Measurements from ENCODE around the gene SYCP1.
"Not testable (repeated sequence)": the region's sequence is repeated elsewhere in the genome, so short reads cannot be mapped to it uniquely, and the experiment has no call there.

SYCP1 gene, protein sequence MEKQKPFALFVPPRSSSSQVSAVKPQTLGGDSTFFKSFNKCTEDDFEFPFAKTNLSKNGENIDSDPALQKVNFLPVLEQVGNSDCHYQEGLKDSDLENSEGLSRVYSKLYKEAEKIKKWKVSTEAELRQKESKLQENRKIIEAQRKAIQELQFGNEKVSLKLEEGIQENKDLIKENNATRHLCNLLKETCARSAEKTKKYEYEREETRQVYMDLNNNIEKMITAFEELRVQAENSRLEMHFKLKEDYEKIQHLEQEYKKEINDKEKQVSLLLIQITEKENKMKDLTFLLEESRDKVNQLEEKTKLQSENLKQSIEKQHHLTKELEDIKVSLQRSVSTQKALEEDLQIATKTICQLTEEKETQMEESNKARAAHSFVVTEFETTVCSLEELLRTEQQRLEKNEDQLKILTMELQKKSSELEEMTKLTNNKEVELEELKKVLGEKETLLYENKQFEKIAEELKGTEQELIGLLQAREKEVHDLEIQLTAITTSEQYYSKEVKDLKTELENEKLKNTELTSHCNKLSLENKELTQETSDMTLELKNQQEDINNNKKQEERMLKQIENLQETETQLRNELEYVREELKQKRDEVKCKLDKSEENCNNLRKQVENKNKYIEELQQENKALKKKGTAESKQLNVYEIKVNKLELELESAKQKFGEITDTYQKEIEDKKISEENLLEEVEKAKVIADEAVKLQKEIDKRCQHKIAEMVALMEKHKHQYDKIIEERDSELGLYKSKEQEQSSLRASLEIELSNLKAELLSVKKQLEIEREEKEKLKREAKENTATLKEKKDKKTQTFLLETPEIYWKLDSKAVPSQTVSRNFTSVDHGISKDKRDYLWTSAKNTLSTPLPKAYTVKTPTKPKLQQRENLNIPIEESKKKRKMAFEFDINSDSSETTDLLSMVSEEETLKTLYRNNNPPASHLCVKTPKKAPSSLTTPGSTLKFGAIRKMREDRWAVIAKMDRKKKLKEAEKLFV

DNA sequence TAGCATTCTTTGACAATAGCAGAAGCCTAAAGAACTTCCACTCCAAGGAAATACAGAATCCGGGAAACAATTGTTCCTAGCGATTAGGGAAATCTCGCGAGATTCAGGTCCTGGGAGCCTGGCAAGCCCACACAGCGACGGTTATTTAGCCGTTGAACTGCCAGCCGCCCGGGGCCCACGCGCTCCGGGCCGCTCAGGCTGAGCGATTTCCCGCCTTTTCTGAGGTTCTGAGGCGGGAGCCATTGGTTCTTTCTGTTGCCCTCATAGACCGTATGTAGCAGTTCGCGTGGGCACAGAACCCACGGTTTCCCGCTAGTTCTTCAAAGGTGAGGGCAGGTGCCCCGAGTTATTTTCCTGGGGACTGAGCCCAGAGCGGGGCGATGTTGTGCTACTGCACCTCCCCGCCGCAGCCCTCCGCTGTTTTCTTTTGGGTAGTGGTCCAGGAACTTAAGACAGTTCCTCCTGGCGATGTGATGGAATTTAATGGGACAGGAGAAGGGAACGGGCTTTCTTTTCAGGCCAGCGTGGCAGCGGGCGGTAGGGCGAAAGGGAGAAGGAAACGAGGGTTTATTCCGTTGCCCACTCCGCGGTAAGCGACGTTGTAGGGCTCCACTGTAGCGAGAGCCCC is at the start of gene SYCP1:
Gene SYCP1 (plus strand): TSS at position 171 of the 628 bp plus-strand sequence. CDS start 602 bp downstream, outside the sequence.
- H3K9me3 Mint-ChIP-seq = no peaks in the 10 kb centered on the region
- H3K27ac Mint-ChIP-seq = no peak within 1 kb of the TSS
- no peaks in the 10 kb centered on the region for H3K36me3 Mint-ChIP-seq (ENCODE audit: low read depth)
- no peak within 1 kb of the TSS for H3K4me3 Mint-ChIP-seq
- intact Hi-C loops (cut with micrococcal nuclease) = no loop called here
- peaks cover 29% of the 10 kb centered on the region for H3K27me3 Mint-ChIP-seq
- no peaks in the 10 kb centered on the region for H3K4me1 Mint-ChIP-seq (ENCODE audit: low read depth)

DNA sequence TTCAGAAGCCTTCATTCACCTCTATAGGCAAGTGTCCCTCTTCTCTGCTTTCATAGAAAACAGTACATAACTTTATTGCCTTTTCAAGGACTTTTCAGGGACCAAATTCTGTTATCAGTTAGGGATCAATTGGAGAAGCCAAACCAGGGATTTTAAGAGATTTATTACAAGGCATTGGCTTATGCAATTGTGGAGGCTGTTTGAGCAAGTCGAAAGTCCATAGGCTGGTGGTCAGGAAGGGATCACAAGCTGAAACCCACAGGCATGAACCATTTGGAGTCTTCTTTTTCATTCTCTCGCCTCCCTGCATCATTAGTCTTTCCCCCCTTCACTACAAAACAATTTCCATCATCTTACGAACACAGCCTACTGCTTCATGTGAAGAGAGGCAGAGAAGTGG is 34.8 kb upstream of the SYCP1 start:
- H3K9me3 Mint-ChIP-seq = peaks cover 29% of the 10 kb centered on the region
- intact Hi-C loops (cut with micrococcal nuclease) = no loop called here
- no peak overlapping the region for H3K27ac Mint-ChIP-seq
- H3K36me3 Mint-ChIP-seq (ENCODE audit: low read depth) = no peaks in the 10 kb centered on the region
- H3K4me1 Mint-ChIP-seq (ENCODE audit: low read depth) = no peaks in the 10 kb centered on the region
- H3K4me3 Mint-ChIP-seq = no peak overlapping the region
- peaks cover 2% of the 10 kb centered on the region for H3K27me3 Mint-ChIP-seq

DNA sequence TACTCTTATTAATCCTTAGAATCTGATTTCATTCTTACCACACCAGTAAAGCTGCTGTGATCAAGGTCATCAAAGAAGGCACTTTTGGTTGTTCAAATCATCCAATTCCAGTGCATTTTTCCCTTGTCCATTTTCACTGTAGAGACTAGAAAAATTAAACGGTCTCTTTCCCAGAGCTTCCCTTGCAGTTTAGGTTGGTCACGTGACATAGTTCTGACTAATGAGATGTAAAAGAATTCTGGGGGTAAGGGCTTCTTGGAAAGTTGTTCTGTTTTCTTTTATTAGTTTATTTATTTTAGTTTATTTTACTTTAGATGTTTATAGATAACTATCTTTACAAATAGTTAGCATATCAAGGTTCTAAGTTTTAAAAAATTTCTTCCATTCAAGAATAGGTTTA is 34.3 kb upstream of the SYCP1 start:
- H3K4me3 Mint-ChIP-seq = no peak overlapping the region
- no peaks in the 10 kb centered on the region for H3K36me3 Mint-ChIP-seq (ENCODE audit: low read depth)
- peaks cover 2% of the 10 kb centered on the region for H3K27me3 Mint-ChIP-seq
- H3K27ac Mint-ChIP-seq = no peak overlapping the region
- intact Hi-C loops (cut with micrococcal nuclease) = no loop called here
- H3K4me1 Mint-ChIP-seq (ENCODE audit: low read depth) = no peaks in the 10 kb centered on the region
- peaks cover 34% of the 10 kb centered on the region for H3K9me3 Mint-ChIP-seq

DNA sequence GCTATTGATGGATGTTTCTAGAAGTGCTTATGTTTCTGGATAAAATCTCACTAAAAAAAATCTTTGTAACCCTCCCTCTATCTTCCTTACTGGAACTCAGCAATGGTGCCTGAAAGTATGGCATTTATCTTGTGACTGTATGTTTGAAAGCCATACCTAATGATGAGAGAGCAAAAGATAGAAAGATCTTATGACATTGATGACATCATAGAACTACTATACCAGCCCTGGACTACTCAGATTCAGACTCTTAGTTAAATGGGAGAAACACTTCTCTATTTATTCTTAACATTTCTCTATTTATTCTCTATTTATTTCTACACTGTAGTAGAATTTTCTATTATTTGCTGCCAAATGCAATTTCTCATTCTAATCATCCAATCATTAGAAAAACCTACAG is 32.7 kb upstream of the SYCP1 start:
- intact Hi-C loops (cut with micrococcal nuclease) = no loop called here
- H3K4me1 Mint-ChIP-seq (ENCODE audit: low read depth) = no peaks in the 10 kb centered on the region
- H3K9me3 Mint-ChIP-seq = peaks cover 34% of the 10 kb centered on the region
- no peaks in the 10 kb centered on the region for H3K36me3 Mint-ChIP-seq (ENCODE audit: low read depth)
- peaks cover 2% of the 10 kb centered on the region for H3K27me3 Mint-ChIP-seq
- H3K27ac Mint-ChIP-seq = no peak overlapping the region
- no peak overlapping the region for H3K4me3 Mint-ChIP-seq

DNA sequence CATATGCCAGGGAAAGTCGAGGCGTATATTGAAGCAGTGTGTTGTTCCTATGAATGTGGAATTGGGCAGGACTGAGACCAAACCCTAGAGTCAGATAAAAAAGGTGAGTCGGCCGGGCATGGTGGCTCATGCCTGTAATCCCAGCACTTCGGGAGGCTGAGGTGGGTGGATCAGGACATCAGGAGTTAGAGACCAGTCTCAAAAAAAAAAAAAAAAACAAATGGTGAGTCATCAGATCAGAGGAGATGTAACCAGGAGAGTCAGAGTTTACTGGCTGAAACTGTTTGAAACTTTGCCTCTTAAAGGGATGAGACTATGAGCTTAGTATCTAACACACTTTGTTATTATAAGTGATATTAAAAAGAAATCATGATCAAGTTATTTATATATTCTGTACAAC is 26.4 kb upstream of the SYCP1 start:
- H3K4me3 Mint-ChIP-seq = no peak overlapping the region
- intact Hi-C loops (cut with micrococcal nuclease) = no loop called here
- no peak overlapping the region for H3K27ac Mint-ChIP-seq
- no peaks in the 10 kb centered on the region for H3K4me1 Mint-ChIP-seq (ENCODE audit: low read depth)
- H3K27me3 Mint-ChIP-seq = no peaks in the 10 kb centered on the region
- H3K9me3 Mint-ChIP-seq = peaks cover 20% of the 10 kb centered on the region
- H3K36me3 Mint-ChIP-seq (ENCODE audit: low read depth) = no peaks in the 10 kb centered on the region

DNA sequence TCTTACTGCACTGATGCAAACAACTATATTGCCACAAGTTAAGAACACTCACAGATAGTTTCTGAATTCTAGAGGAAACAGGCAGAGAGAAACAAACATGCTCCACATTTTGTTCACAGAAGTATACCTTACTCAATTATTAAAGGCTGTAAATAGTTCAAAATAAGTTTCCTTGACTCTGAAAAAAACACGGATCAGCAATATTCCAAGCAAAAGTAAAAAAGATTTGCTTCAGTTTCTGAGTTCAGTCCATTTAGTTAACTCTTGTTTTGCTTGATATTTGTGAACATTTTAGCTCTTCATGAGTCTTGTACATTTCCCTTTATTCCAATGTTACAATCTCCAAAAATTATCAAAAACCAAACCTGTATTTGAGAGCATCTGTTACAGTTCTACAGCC is 24.6 kb upstream of the SYCP1 start:
- H3K4me1 Mint-ChIP-seq (ENCODE audit: low read depth); H3K9me3 Mint-ChIP-seq; H3K36me3 Mint-ChIP-seq (ENCODE audit: low read depth); intact Hi-C loops (cut with micrococcal nuclease); H3K4me3 Mint-ChIP-seq; H3K27me3 Mint-ChIP-seq; H3K27ac Mint-ChIP-seq: not testable (repeated sequence)

DNA sequence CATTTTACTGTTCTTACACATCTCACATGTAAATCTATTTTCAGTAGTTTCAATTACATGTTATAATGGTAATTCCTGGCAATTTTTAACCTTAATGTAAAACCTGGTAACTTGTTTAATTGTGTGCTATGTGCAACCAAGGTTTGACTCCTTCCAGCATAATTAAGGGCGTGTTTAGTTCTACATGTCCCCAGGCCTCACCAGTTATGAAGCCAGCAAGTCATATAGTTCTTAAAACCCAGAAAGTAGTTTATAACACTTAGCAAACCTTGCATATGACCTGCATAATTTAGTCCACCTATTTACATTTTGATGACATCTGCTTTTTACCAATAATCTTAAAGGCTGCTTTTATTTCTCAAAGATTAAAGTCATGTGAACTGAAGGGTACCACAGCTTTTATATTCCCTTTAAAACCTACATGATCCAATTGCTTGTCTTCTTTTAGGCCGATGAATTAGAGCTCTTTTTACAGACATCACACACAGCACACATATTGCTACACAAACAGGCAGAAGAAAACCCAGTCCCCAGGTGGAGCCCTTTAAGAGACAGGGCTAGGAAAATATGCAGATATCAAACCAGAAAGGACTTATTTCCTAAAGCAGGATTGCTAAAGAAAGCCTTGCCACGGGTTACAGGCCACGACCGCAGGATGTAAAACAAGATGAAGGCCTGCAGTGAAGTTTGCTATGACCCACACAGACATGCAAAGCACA is 23.2 kb upstream of the SYCP1 start:
- Mint-ChIP-seq H3K36me3 (ENCODE audit: low read depth) (no peaks in the 10 kb centered on the region), H3K4me3 (no peak overlapping the region), H3K9me3 (no peaks in the 10 kb centered on the region), H3K27me3 (no peaks in the 10 kb centered on the region), H3K27ac (no peak overlapping the region), H3K4me1 (ENCODE audit: low read depth) (no peaks in the 10 kb centered on the region)
- intact Hi-C loops (cut with micrococcal nuclease) = no loop called here

DNA sequence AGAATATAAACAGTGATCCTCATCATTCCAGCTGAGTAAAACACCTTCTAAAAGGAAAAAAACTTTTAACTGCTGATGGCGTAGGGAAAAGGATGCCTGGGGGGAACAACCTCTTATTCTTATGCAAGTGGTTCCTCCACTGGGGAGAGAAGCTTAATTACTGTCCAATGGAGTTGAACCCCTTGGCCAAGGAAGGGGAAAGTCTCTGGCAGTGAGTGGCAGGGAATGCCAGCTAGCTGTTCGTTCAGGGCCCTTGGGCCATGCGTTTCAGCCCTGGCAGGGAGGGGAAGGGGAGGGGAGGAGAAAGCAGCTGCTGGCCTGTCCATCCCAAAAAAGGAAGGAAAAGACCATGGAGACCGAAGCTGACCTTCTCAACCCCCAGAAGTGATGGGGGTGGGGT is 22.6 kb upstream of the SYCP1 start:
- intact Hi-C loops (cut with micrococcal nuclease) = no loop called here
- no peaks in the 10 kb centered on the region for H3K4me1 Mint-ChIP-seq (ENCODE audit: low read depth)

DNA sequence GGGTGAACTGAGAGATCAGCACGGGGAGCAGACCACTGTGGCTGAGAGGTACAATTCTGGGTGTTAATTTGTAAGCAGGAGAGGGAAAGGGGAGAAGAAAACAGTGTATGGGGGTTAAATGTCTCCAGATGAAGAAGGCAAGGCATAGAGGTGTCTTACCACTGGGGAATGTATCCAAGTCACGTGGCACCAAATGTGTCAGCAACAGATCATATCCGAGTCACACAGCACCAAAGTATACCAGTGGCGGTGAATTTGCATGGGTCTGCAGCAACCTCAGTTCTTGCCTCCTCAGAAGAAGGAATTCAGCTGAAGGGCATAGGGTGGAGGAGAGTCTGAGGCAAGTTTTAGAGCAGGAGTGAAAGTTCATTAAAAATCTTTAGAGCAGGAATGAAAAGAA is 21.2 kb upstream of the SYCP1 start:
- H3K4me1 Mint-ChIP-seq (ENCODE audit: low read depth) = peaks cover 4% of the 10 kb centered on the region
- H3K4me3 Mint-ChIP-seq = no peak overlapping the region
- intact Hi-C loops (cut with micrococcal nuclease) = no loop called here
- no peaks in the 10 kb centered on the region for H3K9me3 Mint-ChIP-seq
- H3K27me3 Mint-ChIP-seq = no peaks in the 10 kb centered on the region
- H3K27ac Mint-ChIP-seq = no peak overlapping the region
- H3K36me3 Mint-ChIP-seq (ENCODE audit: low read depth) = no peaks in the 10 kb centered on the region

More for the DNA sequence above, 22.6 kb upstream of the SYCP1 start:
- H3K4me3 Mint-ChIP-seq = no peak overlapping the region
- H3K27ac Mint-ChIP-seq = no peak overlapping the region
- H3K27me3 Mint-ChIP-seq = no peaks in the 10 kb centered on the region
- H3K36me3 Mint-ChIP-seq (ENCODE audit: low read depth) = no peaks in the 10 kb centered on the region
- no peaks in the 10 kb centered on the region for H3K9me3 Mint-ChIP-seq

DNA sequence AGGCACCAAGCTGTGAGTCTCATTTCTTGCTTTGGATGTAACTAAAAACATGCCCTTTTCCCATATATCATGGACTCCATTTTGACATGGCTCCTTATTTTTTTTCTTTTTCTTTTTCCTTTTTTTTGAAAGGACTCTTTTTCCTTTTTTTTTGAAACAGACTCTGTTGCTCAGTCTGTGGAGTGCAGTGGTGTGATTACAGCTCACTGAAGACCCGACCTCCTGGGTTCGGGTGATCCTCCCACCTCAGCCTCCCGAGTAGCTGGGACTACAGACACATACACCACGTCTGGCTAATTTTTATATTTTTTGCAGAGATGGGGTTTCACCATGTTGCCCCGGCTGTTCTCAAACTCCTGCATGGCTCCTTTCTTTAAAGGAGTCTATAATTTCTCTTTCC is 10.4 kb upstream of the SYCP1 start:
- H3K4me3 Mint-ChIP-seq = no peak overlapping the region
- H3K9me3 Mint-ChIP-seq = no peaks in the 10 kb centered on the region
- H3K27me3 Mint-ChIP-seq = peaks cover 1% of the 10 kb centered on the region
- intact Hi-C loops (cut with micrococcal nuclease) = no loop called here
- H3K36me3 Mint-ChIP-seq (ENCODE audit: low read depth) = no peaks in the 10 kb centered on the region
- no peaks in the 10 kb centered on the region for H3K4me1 Mint-ChIP-seq (ENCODE audit: low read depth)
- H3K27ac Mint-ChIP-seq = no peak overlapping the region

DNA sequence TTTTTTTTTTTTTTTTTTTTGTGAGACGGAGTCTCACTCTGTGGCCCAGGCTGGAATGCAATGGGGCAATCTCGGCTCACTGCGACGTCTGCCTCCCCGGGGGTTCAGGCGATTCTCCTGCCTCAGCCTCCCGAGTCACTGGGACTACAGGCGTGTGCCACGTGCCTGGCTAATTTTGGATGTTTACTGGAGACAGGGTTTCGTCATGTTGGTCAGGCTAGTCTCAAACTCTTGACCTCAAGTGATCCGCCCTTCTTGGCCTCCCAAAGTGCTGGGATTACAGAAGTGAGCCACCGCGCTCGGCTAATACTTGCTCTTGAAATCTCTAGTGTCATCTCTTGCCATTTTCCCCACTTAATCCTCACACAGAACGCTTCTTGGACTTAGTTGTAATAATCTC is 1.1 kb upstream of the SYCP1 start:
- H3K36me3 Mint-ChIP-seq (ENCODE audit: low read depth) = no peaks in the 10 kb centered on the region
- no peak overlapping the region for H3K4me3 Mint-ChIP-seq
- no peak overlapping the region for H3K27ac Mint-ChIP-seq
- no peaks in the 10 kb centered on the region for H3K4me1 Mint-ChIP-seq (ENCODE audit: low read depth)
- H3K27me3 Mint-ChIP-seq = peaks cover 29% of the 10 kb centered on the region
- intact Hi-C loops (cut with micrococcal nuclease) = no loop called here
- H3K9me3 Mint-ChIP-seq = no peaks in the 10 kb centered on the region

DNA sequence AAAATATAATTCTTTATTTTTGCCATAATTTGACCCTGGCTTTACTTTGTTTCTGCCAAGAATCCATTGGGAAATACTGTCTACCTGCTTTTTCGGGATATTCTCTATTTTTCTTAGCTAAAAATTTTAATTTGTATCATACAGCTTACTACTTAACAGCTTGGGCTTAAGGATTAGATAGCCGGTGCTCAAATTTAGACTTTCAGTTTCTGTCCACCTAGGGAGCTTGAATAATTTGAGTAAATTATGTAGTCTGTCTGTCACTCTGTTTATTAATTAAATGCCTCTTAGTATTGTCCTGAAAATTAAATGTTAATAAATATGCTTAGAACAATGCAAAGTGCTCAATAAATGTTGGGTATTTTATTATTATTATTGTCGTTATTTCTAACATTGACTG is 6.7 kb downstream of the SYCP1 start:
- no peak overlapping the region for H3K4me3 Mint-ChIP-seq
- H3K9me3 Mint-ChIP-seq = no peaks in the 10 kb centered on the region
- H3K27me3 Mint-ChIP-seq = peaks cover 4% of the 10 kb centered on the region
- H3K4me1 Mint-ChIP-seq (ENCODE audit: low read depth) = no peaks in the 10 kb centered on the region
- H3K27ac Mint-ChIP-seq = no peak overlapping the region
- no peaks in the 10 kb centered on the region for H3K36me3 Mint-ChIP-seq (ENCODE audit: low read depth)
- intact Hi-C loops (cut with micrococcal nuclease) = no loop called here

DNA sequence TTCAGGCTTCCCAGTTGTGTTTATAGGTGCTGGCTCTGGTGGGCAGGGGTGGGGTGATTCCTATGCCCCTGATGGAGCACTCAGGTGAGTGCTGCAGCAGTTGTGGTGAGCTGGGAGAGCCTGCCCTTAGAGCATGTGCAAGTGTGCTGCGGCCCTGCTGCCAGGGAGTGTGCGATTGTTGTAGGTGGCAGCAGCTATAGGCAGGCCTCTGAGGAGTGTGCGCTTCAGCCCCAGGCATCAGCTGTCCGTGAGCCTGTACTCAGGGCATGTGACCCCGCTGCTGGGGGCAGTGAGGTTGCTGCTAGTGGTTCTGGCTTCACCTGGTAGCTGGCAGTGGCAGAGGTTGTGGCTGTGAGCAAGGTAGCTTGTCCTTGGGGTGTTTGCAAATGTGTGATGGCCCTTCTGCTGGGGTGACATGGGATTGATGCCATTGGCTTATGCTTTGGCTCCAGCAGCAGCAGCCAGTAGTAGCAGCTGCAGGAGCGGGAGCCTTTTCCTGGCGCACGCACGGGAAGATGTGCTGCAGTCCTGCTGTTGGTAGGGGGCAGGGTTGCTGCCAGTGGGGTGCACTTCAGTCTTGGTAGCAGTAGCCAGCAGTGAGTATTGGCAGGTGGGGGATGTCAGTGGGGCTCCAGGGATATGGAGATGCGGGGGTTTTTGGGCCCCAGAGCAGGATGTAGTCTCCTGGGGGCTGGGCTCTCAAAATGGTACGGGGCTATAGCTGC is 37.7 kb downstream of the SYCP1 start:
- Mint-ChIP-seq H3K4me3 (no peak overlapping the region), H3K9me3 (no peaks in the 10 kb centered on the region), H3K27ac (no peak overlapping the region), H3K4me1 (ENCODE audit: low read depth) (no peaks in the 10 kb centered on the region), H3K27me3 (peaks cover 2% of the 10 kb centered on the region), H3K36me3 (ENCODE audit: low read depth) (no peaks in the 10 kb centered on the region)
- intact Hi-C loops (cut with micrococcal nuclease) = no loop called here
